PC-9 (cell line): Measurements from ENCODE around the gene MPND. TPM values are rescaled to one million over a fixed set of nuclear protein-coding genes. Genes with fewer than 3 reads are reported as not detected.

Experiments used
- BruUV-seq: library from RNA; stranded (reverse); fragments of 400-500 nt; replicated peaks from 2 replicates; lab custom pipeline; 2021; lab: Mats Ljungman, UMichigan
- CTCF ChIA-PET: fragments of 300-600 bp; sonication (Branson Sonifier 250); formaldehyde crosslinking; loops from one replicate; lab custom pipeline; 2022; ENCODE audit warnings: antibody characterized with exemption; lab: Charles Lee
- POLR2A ChIA-PET: fragments of 300-600 bp; sonication (Branson Sonifier 250); formaldehyde crosslinking; loops from one replicate; lab custom pipeline; 2022; ENCODE audit warnings: antibody characterized with exemption; ENCODE audit not compliant: unreplicated experiment; lab: Charles Lee
- DNase-seq, 2 experiments: peaks; one replicate each; pipeline versions ENCODE4 v3.0.0 to v3.0.0-alpha.2; 2015 to 2022; ENCODE audit warnings: mixed read lengths in 1 of 2
- H2AFZ ChIP-seq: fragments of 200-600 bp; sonication (generic); 2 replicates; pipeline ENCODE4 v1.8.1; 2017; ENCODE audit warnings: antibody characterized with exemption
- H3F3A ChIP-seq: fragments of 200-600 bp; sonication (generic); 2 replicates; pipeline ENCODE4 v1.8.1; 2017; ENCODE audit warnings: antibody characterized with exemption, mild to moderate bottlenecking, low read depth; ENCODE audit not compliant: insufficient read depth
- H3K27ac ChIP-seq: fragments of 200-600 bp; sonication (generic); 2 replicates; pipeline ENCODE4 v1.6.1; 2016; ENCODE audit warnings: mixed run types
- H3K27me3 ChIP-seq: fragments of 200-600 bp; sonication (generic); 2 replicates; pipeline ENCODE4 v1.6.1; 2016; ENCODE audit warnings: low read depth, mixed run types; ENCODE audit not compliant: insufficient read depth
- H3K36me3 ChIP-seq: fragments of 200-600 bp; sonication (generic); 2 replicates; pipeline ENCODE4 v1.6.1; 2016; ENCODE audit warnings: low read depth, mixed run types
- H3K4me1 ChIP-seq: fragments of 200-600 bp; sonication (generic); replicated peaks from 2 replicates; pipeline ENCODE4 v1.6.1; 2016; ENCODE audit warnings: mixed run types; ENCODE audit not compliant: insufficient read depth
- H3K4me2 ChIP-seq: fragments of 200-600 bp; sonication (generic); 2 replicates; pipeline ENCODE4 v1.6.1; 2017; ENCODE audit warnings: mixed run types
- H3K4me3 ChIP-seq: fragments of 200-600 bp; sonication (generic); 2 replicates; pipeline ENCODE4 v1.6.1; 2016; ENCODE audit warnings: mixed run types
- H3K79me2 ChIP-seq: fragments of 200-600 bp; sonication (generic); 2 replicates; pipeline ENCODE4 v1.6.1; 2017; ENCODE audit warnings: low read depth, mixed run types
- H3K9me2 ChIP-seq: fragments of 200-600 bp; sonication (generic); 2 replicates; pipeline ENCODE4 v1.8.1; 2017; ENCODE audit warnings: mild to moderate bottlenecking; ENCODE audit not compliant: insufficient read depth
- H3K9me3 ChIP-seq: fragments of 200-600 bp; sonication (generic); 2 replicates; pipeline ENCODE4 v1.8.1; 2016; ENCODE audit warnings: low read depth; ENCODE audit not compliant: insufficient read depth
- H4K20me1 ChIP-seq: fragments of 200-600 bp; sonication (generic); 2 replicates; pipeline ENCODE4 v1.8.1; 2017; ENCODE audit not compliant: insufficient read depth
- CTCF ChIP-seq: fragments of 200-600 bp; sonication (generic); conservative IDR thresholded peaks from 2 replicates; pipeline ENCODE4 v1.6.1; 2017; ENCODE audit warnings: mixed run types, antibody characterized with exemption, mild to moderate bottlenecking, moderate library complexity
- EZH2 ChIP-seq: fragments of 200-600 bp; sonication (generic); IDR thresholded peaks from 2 replicates; pipeline ENCODE4 v1.8.0; 2017; ENCODE audit warnings: antibody characterized with exemption, low read depth
- intact Hi-C: fragments of 100-400 bp; cut with micrococcal nuclease; formaldehyde crosslinking; loops from one replicate; pipeline ENCODE4 v1.10.0; 2022; ENCODE audit not compliant: unreplicated experiment
- total RNA-seq: library from RNA; stranded (reverse); gene quantifications from 2 replicates; pipeline ENCODE4 v1.2.3, GENCODE V29; 2021

Gene MPND
- total RNA-seq, 1 experiment from 2014 or later, result 12.6 TPM

- no TSS peak for BruUV-seq
- Histone ChIP-seq H3K79me2 (peaks cover 18% of the 10 kb centered on the region), H3K9me3 (no peaks in the 10 kb centered on the region), H3K4me1 (peaks cover 48% of the 10 kb centered on the region), H3K27me3 (no peaks in the 10 kb centered on the region), H3F3A (peaks cover 45% of the 10 kb centered on the region), H4K20me1 (peaks cover 17% of the 10 kb centered on the region), H3K4me2 (no peak overlapping the region), H3K4me3 (no peak overlapping the region), H2AFZ (no peak overlapping the region), H3K36me3 (no peaks in the 10 kb centered on the region), H3K9me2 (no peaks in the 10 kb centered on the region), H3K27ac (no peak overlapping the region)
- ChIA-PET CTCF (no interaction called here), POLR2A (no interaction called here)
- intact Hi-C loops, result no loop called here
- TF ChIP-seq EZH2 (no peak), CTCF (no peak)
- no peak for DNase-seq
These were observed 36.9 kb downstream of the MPND start for GRCh38 chr19:4380254-4380727.

- 0 out of 2 replicates have a peak, but pooled peaks cover 7% of the 10 kb centered on the region for H3K79me2 ChIP-seq
- H4K20me1 ChIP-seq, result peaks cover 18% of the 10 kb centered on the region
- peaks cover 16% of the 10 kb centered on the region for H3K4me1 ChIP-seq
- H3F3A ChIP-seq, result peaks cover 15% of the 10 kb centered on the region; the same call in 1 of the 2 replicates
- no peak overlapping the region for H2AFZ ChIP-seq
- ChIA-PET POLR2A (interaction anchor here (0.7 kb wide), 1 partner anchor 43 kb away, joined by 29 read pairs; no protein-coding TSS in a partner anchor), CTCF (no interaction called here)
- DNase-seq, result no peak
- no peak overlapping the region for H3K27ac ChIP-seq
- H3K27me3 ChIP-seq, result no peaks in the 10 kb centered on the region
- H3K9me2 ChIP-seq, result no peaks in the 10 kb centered on the region
- TF ChIP-seq EZH2 (no peak), CTCF (no peak)
- H3K36me3 ChIP-seq, result no peaks in the 10 kb centered on the region
- intact Hi-C loops, result no loop called here
- no TSS peak for BruUV-seq
- H3K4me2 ChIP-seq, result no peak overlapping the region
- H3K4me3 ChIP-seq, result no peak overlapping the region
- H3K9me3 ChIP-seq, result no peaks in the 10 kb centered on the region
These were observed 42.1 kb downstream of the MPND start for GRCh38 chr19:4385291-4386040.

- Histone ChIP-seq H2AFZ (no peak overlapping the region), H3K27ac (no peak overlapping the region), H3F3A (peaks cover 15% of the 10 kb centered on the region; the same call in 1 of the 2 replicates), H3K4me1 (peaks cover 16% of the 10 kb centered on the region), H3K9me3 (no peaks in the 10 kb centered on the region), H3K79me2 (0 out of 2 replicates have a peak, but pooled peaks cover 7% of the 10 kb centered on the region), H4K20me1 (peaks cover 16% of the 10 kb centered on the region), H3K9me2 (no peaks in the 10 kb centered on the region), H3K4me3 (no peak overlapping the region), H3K27me3 (no peaks in the 10 kb centered on the region), H3K36me3 (no peaks in the 10 kb centered on the region), H3K4me2 (no peak overlapping the region)
- no TSS peak for BruUV-seq
- intact Hi-C loops, result no loop called here
- ChIA-PET POLR2A (interaction anchor here (0.7 kb wide), 1 partner anchor 44 kb away, joined by 29 read pairs; no protein-coding TSS in a partner anchor), CTCF (no interaction called here)
- no peak for TF ChIP-seq EZH2
- no peak for TF ChIP-seq CTCF
- DNase-seq, result no peak
These were observed 42.9 kb downstream of the MPND start for GRCh38 chr19:4386041-4386782.
